Body of pancreas (tissue), 4 donors: Measurements from ENCODE around the gene AARSD1.

Experiments
- POLR2A ChIP-seq, 3 donors: fragments of 450-650 bp; IDR thresholded peaks; one replicate each; pipeline ENCODE4 v1.6.1; 2016; ENCODE audit warnings: antibody characterized with exemption in 3 of 3, mild to moderate bottlenecking in 2 of 3
- TF ChIP-seq, protein P1 (sequence below), 7 experiments: fragments of 450-650 bp in 4 of 7; fragments of 200-600 bp in 3 of 7; sonication (generic) in 3 of 7; IDR thresholded peaks; one replicate each; pipeline ENCODE4 v1.5.1; 2016 to 2019; ENCODE audit warnings: antibody characterized with exemption in 7 of 7

DNA sequence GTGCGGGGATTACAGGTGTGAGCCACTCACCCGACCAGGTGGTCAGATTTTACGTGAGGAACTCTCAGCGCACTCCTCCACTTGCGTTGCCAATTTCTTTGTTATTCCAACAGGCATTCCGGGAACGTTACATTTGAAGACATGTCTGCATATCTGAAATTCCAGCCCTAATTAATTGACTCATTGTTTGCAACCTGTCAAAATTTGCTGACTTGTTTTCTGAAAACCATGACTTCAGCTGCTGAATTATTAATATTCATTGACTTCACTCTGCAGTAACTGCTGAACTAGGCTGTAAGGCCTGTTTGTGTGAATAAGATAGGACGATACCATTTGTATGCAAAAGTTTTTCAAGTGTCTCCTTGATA, 47.0 kb downstream of the AARSD1 start:
- no peak for TF ChIP-seq POLR2A (IDR thresholded peaks at IDR 0.05)
- TF ChIP-seq, protein P1, sequence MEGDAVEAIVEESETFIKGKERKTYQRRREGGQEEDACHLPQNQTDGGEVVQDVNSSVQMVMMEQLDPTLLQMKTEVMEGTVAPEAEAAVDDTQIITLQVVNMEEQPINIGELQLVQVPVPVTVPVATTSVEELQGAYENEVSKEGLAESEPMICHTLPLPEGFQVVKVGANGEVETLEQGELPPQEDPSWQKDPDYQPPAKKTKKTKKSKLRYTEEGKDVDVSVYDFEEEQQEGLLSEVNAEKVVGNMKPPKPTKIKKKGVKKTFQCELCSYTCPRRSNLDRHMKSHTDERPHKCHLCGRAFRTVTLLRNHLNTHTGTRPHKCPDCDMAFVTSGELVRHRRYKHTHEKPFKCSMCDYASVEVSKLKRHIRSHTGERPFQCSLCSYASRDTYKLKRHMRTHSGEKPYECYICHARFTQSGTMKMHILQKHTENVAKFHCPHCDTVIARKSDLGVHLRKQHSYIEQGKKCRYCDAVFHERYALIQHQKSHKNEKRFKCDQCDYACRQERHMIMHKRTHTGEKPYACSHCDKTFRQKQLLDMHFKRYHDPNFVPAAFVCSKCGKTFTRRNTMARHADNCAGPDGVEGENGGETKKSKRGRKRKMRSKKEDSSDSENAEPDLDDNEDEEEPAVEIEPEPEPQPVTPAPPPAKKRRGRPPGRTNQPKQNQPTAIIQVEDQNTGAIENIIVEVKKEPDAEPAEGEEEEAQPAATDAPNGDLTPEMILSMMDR (IDR thresholded peaks at IDR 0.05), result no peak
